Measurements from ENCODE around the gene CATSPERD. TPM values are rescaled to one million over a fixed set of nuclear protein-coding genes. Genes with fewer than 3 reads are reported as not detected.
"Not testable (repeated sequence)": the region's sequence is repeated elsewhere in the genome, so short reads cannot be mapped to it uniquely, and the experiment has no call there.

Gene CATSPERD
- total RNA-seq, 4 donors from 2014 or later, result not detected

DNA sequence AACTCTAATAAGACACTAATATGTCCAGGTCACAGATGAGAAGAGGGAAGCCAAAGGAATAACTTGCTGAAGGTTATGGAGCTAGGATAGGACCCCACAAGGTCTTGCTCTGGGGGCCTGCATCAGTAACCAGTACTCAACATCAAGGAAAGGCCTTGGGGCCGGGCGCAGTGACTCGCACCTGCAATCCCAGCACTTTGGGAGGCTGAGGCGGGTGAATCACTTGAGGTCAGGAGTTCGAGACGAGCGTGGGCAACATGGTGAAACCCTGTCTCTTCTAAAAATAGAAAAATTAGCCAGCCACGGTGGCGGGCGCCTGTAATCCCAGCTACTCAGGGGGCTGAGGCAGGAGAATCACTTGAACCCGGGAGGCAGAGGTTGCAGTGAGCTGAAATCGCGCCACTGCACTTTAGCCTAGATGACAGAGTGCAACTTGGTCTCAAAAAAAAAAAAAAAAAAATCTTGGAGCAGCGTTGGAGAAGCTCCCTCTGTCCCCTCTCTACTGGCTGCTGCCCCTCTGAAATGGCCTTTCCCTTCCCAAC lies 2.3 kb upstream of the CATSPERD start:
- DNase-seq, result no peak
- peaks cover 9 to 16% of the 10 kb centered on the region in 2 donors for H3K4me1 ChIP-seq
- no peak overlapping the region for H3K27ac ChIP-seq
- TF ChIP-seq CTCF (IDR thresholded peaks at IDR 0.05), result no peak
- no peak for TF ChIP-seq POLR2A (IDR thresholded peaks at IDR 0.05)
- intact Hi-C loops (cut with DNase I), result no loop called here
- peaks cover 2 to 6% of the 10 kb centered on the region in 2 donors for H3K36me3 ChIP-seq
- H3K27me3 ChIP-seq, result no peaks in the 10 kb centered on the region
- H3K9me3 ChIP-seq, result no peaks in the 10 kb centered on the region
- WGBS, 2 donors, result 80 to 86% methylated on average over 14 of the region's 14 CpGs
- no peak overlapping the region for H3K4me3 ChIP-seq (replicated peaks in 1 of 3)

DNA sequence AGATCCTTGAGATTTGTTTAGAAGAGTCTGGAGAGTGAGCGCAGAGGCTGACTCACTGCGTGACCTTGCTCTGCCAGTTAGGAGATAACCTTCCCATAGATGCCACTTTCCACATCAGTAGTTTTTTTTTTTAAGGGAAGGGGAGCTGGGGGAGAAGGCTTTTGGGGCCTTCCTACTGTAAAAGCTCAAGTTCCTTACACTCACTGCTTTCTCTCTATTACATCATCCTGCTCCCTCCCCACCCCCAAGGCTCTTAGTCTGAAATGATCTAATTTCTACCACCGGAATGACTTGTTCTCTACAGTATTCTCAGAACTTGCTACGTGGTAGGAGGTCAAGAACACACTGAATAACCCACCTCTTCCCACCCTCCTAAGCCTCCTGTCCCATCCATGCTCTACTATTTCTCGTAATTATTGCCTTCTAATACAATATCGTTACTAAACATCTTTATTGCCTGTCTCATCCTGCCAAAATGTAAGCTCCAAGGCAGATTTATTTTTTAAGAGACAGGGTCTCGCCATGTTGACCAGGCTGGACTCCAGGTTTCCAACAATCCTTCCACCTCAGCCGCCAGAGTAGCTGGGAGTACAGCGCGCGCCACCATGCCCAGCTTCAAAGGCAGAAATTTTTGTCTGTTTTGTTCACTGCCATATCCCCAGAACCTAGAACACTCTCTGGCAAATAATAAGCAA lies 1.7 kb upstream of the CATSPERD start:
- Histone ChIP-seq H3K4me3 (replicated peaks in 1 of 3) (peak overlapping the region in 2 of 3 donors; percentile 94 to 97), H3K9me3 (no peaks in the 10 kb centered on the region), H3K27me3 (no peaks in the 10 kb centered on the region), H3K4me1 (peaks cover 9 to 16% of the 10 kb centered on the region in 2 donors), H3K36me3 (no peaks in the 10 kb centered on the region), H3K27ac (peak overlapping the region in 1 of 3 donors; percentile 71)
- intact Hi-C loops (cut with DNase I), result no loop called here
- DNase-seq, result no peak
- TF ChIP-seq CTCF (IDR thresholded peaks at IDR 0.05), result no peak
- no peak for TF ChIP-seq POLR2A (IDR thresholded peaks at IDR 0.05)
- WGBS, 2 donors, result 27 to 31% methylated on average over 11 of the region's 11 CpGs

DNA sequence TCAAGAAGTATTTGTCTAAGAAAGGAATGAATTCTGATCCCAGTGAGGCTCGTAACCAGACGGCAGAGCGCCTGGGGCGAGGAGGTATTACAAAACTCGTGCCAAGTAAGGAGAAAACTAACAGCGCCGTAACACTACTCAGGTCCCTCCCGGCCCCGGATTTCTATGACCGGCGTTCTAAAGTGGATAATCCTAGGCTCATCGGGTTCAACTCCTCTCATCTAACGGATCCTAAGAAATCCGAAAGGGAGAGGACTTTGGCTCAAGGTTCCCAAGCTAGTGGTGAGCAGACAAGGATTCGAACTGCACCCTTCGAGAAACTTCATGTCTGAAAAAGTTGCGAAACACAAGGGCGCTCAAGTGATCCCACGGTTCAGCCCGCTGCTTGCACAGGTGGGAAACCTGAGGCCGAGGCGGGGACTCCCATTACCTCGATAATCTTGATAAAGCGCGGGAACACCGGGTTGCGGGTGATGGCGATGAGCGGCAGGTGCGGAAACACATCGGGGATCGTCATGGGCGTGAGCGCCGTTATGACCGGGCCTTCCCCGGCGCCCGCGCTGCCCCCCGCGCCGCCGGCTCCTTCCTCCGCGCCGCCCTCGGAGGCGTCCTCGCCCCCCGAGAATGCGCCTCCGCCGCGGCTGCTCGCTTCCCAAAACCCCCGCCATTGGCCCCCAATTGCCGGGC lies 1.0 kb upstream of the CATSPERD start:
- Histone ChIP-seq H3K4me1 (peaks cover 9 to 16% of the 10 kb centered on the region in 2 donors), H3K4me3 (replicated peaks in 1 of 3) (peak overlapping the region; percentile 57 to 97 (median 94)), H3K27ac (peak overlapping the region; percentile 71 to 89 (median 81)), H3K36me3 (no peaks in the 10 kb centered on the region), H3K9me3 (no peaks in the 10 kb centered on the region), H3K27me3 (no peaks in the 10 kb centered on the region)
- peak; percentile 21 to 28 for DNase-seq
- TF ChIP-seq CTCF (IDR thresholded peaks at IDR 0.05) (no peak), POLR2A (IDR thresholded peaks at IDR 0.05) (no peak)
- 0 to 1% methylated on average over 20 to 21 of the region's 58 CpGs for WGBS, 2 donors
- intact Hi-C loops (cut with DNase I), result no loop called here

DNA sequence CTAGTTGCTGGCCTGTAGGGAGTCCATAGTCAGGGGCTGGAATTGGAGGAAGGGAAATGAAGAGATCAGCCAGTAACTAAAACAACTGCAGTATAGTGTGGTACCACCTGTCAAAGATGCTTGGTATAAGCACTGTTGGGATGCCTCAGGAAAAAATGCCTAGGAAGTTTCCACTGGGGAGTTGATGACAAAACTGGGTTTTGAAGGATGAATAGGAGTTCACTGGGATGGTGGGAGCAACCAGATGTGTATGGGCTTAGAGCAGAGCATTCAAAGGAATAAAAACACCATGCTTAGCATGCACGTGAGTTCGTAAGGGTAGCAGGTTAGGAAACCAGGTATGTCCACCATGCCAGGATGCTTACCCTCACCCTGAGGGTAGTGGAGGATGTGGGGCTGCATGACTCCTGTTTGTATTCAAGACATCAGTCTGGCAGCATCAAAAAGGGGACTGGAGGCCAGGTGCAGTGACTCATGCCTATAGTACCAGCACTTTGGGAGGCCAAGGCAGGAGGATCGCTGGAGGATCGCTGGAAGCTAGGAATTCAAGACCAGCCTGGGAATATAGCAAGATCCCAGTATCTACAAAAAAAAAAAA lies 7.1 kb downstream of the CATSPERD start:
- 90 to 94% methylated on average over 4 of the region's 4 CpGs for WGBS, 2 donors

GRCh38 chr19:5733172-5733571 lies 12.7 kb downstream of the CATSPERD start:
- H3K4me3 ChIP-seq (replicated peaks in 1 of 3); H3K36me3 ChIP-seq; H3K27ac ChIP-seq; H3K27me3 ChIP-seq; H3K9me3 ChIP-seq; intact Hi-C loops (cut with DNase I); DNase-seq; H3K4me1 ChIP-seq: not testable (repeated sequence)
- WGBS, 2 donors, result 78 to 88% methylated on average over 2 of the region's 2 CpGs

More for the DNA sequence above, 7.1 kb downstream of the CATSPERD start:
- Histone ChIP-seq H3K4me3 (replicated peaks in 1 of 3) (no peak overlapping the region), H3K27ac (no peak overlapping the region), H3K4me1 (no peaks in the 10 kb centered on the region), H3K9me3 (no peaks in the 10 kb centered on the region), H3K36me3 (no peaks in the 10 kb centered on the region), H3K27me3 (no peaks in the 10 kb centered on the region)
- no peak for DNase-seq
- intact Hi-C loops (cut with DNase I), result no loop called here
- TF ChIP-seq CTCF (IDR thresholded peaks at IDR 0.05) (no peak), POLR2A (IDR thresholded peaks at IDR 0.05) (no peak)
